H7 (cell line): ENCODE results near the gene ALKBH8. TPM values are rescaled to one million over a fixed set of nuclear protein-coding genes. Genes with fewer than 3 reads are reported as not detected.
A peak's percentile ranks its signal among the peaks of the same experiment; 100 is the strongest.

Source experiments
- DNase-seq: peaks from one replicate; pipeline ENCODE4 v3.0.0; 2012
- H3K27me3 ChIP-seq: 2 replicates; pipeline ENCODE4 v1.6.0; 2011; ENCODE audit warnings: mild to moderate bottlenecking, low read length; ENCODE audit not compliant: control insufficient read depth, insufficient read depth
- H3K36me3 ChIP-seq: replicated peaks from 2 replicates; pipeline ENCODE4 v1.5.1; 2011; ENCODE audit warnings: low read length; ENCODE audit not compliant: control insufficient read depth, insufficient read depth
- H3K4me3 ChIP-seq: 2 replicates; pipeline ENCODE4 v1.5.1; 2011; ENCODE audit warnings: low read depth, mild to moderate bottlenecking, control low read depth, low read length, moderate library complexity; ENCODE audit not compliant: insufficient read depth
- total RNA-seq: library from RNA; depleted of rRNA; stranded (reverse); fragments of >200 nt; shearing (Covaris generic); gene quantifications from 2 replicates; pipeline ENCODE4 v1.2.3, GENCODE V29; 2014; rRNA removed

The ALKBH8 gene
- total RNA-seq, 1 experiment from 2014 or later, result 5.3 TPM

DNA sequence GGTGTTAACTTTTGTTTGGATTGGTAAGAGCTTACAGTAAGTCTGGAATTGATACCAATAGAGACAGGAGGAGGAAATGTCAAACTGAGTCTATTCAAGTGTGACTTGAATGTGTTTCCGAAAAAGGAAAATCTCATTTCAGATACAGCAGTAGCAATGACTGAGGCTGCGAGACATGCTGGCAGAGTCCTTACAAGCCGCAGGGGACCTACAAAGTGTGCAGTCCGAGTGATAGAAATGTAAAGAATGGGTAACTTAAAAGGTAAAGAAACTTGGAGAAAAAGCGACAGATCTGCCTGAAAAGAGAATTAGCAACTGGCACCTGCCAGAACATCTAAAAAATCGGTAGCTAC is 108.4 kb downstream of the ALKBH8 start:
- Histone ChIP-seq H3K36me3 (peaks cover 4% of the 10 kb centered on the region), H3K4me3 (peak overlapping the region; percentile 83), H3K27me3 (no peaks in the 10 kb centered on the region)
- DNase-seq, result peak; percentile 12

DNA sequence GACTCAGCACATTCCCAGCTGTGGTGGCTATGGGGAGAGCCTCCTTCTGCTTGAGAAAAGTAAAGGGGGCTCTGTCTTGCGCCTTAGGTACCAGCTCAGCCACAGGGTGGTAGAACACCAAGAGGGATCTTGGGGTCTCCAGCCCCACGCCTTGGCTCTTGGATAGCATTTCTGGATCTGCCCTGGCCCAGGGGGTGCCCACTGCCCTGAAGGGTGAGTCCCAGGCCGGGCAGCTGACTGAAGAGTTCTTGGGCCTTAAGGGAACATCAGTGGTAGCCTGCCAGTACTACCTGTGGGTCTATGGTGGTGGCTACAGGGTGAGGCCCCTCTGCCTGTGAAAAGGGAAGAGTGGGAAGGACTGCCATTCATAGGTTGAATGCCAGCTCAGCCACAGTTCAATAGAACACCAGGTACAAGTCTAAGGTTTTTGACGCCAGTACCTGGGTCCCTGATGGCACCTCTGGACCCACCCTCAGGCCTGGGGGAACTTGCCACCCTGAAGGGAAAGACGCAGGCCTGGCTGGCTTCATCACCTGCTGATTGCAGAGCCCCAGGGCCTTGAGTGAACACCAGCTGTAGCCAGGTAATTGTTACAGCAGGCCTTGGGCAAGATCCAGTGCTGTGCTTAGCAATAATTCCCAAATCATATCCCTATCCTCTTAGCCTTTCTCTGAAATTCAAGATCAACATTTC is 111.8 kb downstream of the ALKBH8 start:
- Histone ChIP-seq H3K4me3 (no peak overlapping the region), H3K27me3 (no peaks in the 10 kb centered on the region), H3K36me3 (peaks cover 4% of the 10 kb centered on the region)
- DNase-seq, result no peak

Other genes starting within 250 kb of the ALKBH8 start
- 9.8 and 19.6 TPM in 2 replicates for gene CWF19L2, start 107.9 kb downstream of the ALKBH8 start, total RNA-seq
- 0.07 and 0.15 TPM in 2 replicates for gene ELMOD1, start 25.4 kb upstream of the ALKBH8 start, total RNA-seq
- gene SLN, start 146.3 kb upstream of the ALKBH8 start, total RNA-seq, result not detected in 2 replicates